ENCODE data around the gene DNAL4.
"Not testable (repeated sequence)": the region's sequence is repeated elsewhere in the genome, so short reads cannot be mapped to it uniquely, and the experiment has no call there.

DNAL4 gene

DNA sequence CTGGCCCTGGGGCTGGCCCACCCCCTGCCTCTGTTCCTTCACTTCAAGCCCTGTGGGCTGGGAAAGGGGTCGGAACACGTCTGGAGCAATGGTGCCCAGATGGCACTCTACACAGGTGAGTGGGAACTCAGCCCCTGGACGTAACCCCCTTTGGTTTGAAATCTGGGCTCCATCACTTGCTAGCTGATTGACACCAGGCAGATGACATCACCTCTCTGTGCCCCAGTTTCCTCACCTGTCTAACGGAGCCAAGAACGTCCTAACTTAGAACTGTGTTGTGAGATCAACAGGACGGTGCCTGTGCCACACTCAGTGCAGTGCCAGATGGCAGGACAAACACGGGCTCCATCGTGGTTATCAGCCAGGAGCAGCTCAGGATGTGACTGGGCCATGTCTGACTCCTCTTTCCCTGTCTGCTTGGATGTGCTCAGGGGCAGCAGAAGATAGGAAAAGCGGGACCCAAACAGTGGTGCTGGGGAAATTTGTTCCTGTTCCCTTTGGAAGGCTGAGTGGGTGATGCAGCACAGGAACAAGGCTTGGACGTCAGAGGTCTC lies 25.5 kb upstream of the DNAL4 start:
- DNase-seq (ENCODE audit: insufficient read length, low spot score), result no peak
- FAIRE-seq, result no peak
- TF ChIP-seq POLR2AphosphoS5 (IDR thresholded peaks at IDR 0.05; ENCODE audit: low read depth, low read length), result no peak
- no peak for TF ChIP-seq PAX5 (IDR thresholded peaks at IDR 0.05; ENCODE audit: insufficient read depth, low read length, severe bottlenecking)
- TF ChIP-seq POLR2A (IDR thresholded peaks at IDR 0.05; ENCODE audit: low read depth, low read length), result no peak
- no peak for TF ChIP-seq POU2F2 (IDR thresholded peaks at IDR 0.05; ENCODE audit: low read depth, low read length)
- no peak for TF ChIP-seq SPI1 (IDR thresholded peaks at IDR 0.05; ENCODE audit: low read depth, low read length)
- no peak for TF ChIP-seq TAF1 (IDR thresholded peaks at IDR 0.05; ENCODE audit: low read depth, low read length)

DNA sequence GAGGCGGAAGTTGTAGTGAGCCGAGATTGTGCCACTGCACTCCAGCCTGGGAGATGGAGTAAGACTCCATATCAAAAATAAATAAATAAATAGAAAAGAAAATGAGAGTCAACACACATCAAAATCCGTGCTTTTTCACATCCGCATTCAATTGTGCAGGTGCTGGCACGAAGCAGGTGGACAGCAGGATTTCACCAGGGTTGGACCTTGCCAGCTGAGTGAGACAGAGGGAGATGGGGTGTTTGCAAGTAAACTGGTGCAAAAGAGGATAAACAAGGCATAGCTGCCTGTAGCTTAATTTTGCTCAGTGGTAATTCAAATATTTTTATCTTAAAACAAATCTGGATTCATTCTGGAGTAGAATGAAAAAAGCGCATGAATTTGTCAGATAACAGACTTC lies 23.3 kb upstream of the DNAL4 start:
- no peak for FAIRE-seq
- TF ChIP-seq TAF1 (IDR thresholded peaks at IDR 0.05; ENCODE audit: low read depth, low read length), result no peak
- no peak for TF ChIP-seq POLR2AphosphoS5 (IDR thresholded peaks at IDR 0.05; ENCODE audit: low read depth, low read length)
- TF ChIP-seq SPI1 (IDR thresholded peaks at IDR 0.05; ENCODE audit: low read depth, low read length), result no peak
- no peak for TF ChIP-seq POLR2A (IDR thresholded peaks at IDR 0.05; ENCODE audit: low read depth, low read length)
- TF ChIP-seq POU2F2 (IDR thresholded peaks at IDR 0.05; ENCODE audit: low read depth, low read length), result no peak
- TF ChIP-seq PAX5 (IDR thresholded peaks at IDR 0.05; ENCODE audit: insufficient read depth, low read length, severe bottlenecking), result no peak
- DNase-seq (ENCODE audit: insufficient read length, low spot score), result no peak

DNA sequence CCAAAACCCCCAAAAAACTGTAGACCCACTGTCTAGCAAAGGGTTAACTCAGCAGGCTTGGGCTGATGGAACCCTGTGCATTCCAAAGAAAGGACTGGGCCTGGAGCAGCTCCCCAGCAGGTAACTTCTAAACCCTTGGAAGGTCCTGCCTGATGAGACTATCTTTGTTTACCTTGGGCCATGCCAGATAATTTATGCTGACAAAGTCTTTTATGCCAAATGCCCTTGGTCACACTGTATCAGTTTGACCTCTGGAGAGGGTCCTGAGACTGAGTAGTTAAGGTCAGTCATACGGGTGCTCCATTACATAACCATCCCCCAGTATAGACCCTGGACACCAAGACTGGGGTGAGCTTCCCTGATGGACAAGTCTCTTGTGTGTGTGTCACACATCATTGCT lies 21.9 kb upstream of the DNAL4 start:
- TF ChIP-seq TAF1 (IDR thresholded peaks at IDR 0.05; ENCODE audit: low read depth, low read length) (no peak), POU2F2 (IDR thresholded peaks at IDR 0.05; ENCODE audit: low read depth, low read length) (no peak), SPI1 (IDR thresholded peaks at IDR 0.05; ENCODE audit: low read depth, low read length) (no peak), POLR2A (IDR thresholded peaks at IDR 0.05; ENCODE audit: low read depth, low read length) (no peak), PAX5 (IDR thresholded peaks at IDR 0.05; ENCODE audit: insufficient read depth, low read length, severe bottlenecking) (no peak), POLR2AphosphoS5 (IDR thresholded peaks at IDR 0.05; ENCODE audit: low read depth, low read length) (no peak)
- DNase-seq (ENCODE audit: insufficient read length, low spot score) (no peak), FAIRE-seq (no peak)

- DNase-seq (ENCODE audit: insufficient read length, low spot score) (no peak), FAIRE-seq (peak; percentile 31)
- TF ChIP-seq SPI1 (IDR thresholded peaks at IDR 0.05; ENCODE audit: low read depth, low read length), result no peak
- TF ChIP-seq POLR2A (IDR thresholded peaks at IDR 0.05; ENCODE audit: low read depth, low read length), result no peak
These were observed 17.3 kb upstream of the DNAL4 start for GRCh38 chr22:38811241-38811640.

GRCh38 chr22:38805041-38805593 lies 11.2 kb upstream of the DNAL4 start:
- FAIRE-seq, result not testable (repeated sequence)

DNA sequence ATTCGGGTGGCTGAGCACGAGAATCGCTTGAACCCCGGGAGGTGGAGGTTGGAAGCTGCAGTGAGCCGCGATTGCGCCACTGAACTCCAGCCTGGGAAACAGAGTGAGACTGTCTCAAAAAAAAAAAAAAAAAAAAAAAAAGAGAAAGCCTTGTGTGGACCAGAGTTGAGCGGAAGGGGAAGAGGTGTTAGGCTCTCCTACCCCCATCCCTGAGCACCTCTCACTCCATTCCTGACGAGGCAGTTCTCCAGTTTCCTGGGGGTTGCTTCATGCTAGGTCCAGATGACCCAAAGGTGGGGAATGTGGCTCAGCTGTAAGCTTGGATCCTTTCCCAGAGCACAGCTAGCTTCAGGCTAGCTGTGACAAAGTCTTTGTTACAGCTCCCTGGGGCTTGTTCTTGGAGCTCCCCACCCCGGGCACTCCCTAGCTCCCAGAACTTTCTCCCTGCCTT lies 8.8 kb upstream of the DNAL4 start:
- no peak for TF ChIP-seq SPI1 (IDR thresholded peaks at IDR 0.05; ENCODE audit: low read depth, low read length)
- TF ChIP-seq POU2F2 (IDR thresholded peaks at IDR 0.05; ENCODE audit: low read depth, low read length), result no peak
- TF ChIP-seq POLR2AphosphoS5 (IDR thresholded peaks at IDR 0.05; ENCODE audit: low read depth, low read length), result no peak
- no peak for TF ChIP-seq TAF1 (IDR thresholded peaks at IDR 0.05; ENCODE audit: low read depth, low read length)
- no peak for TF ChIP-seq POLR2A (IDR thresholded peaks at IDR 0.05; ENCODE audit: low read depth, low read length)
- TF ChIP-seq PAX5 (IDR thresholded peaks at IDR 0.05; ENCODE audit: insufficient read depth, low read length, severe bottlenecking), result no peak
- no peak for DNase-seq (ENCODE audit: insufficient read length, low spot score)
- no peak for FAIRE-seq

More at GRCh38 chr22:38805041-38805593, 11.2 kb upstream of the DNAL4 start:
- DNase-seq (ENCODE audit: insufficient read length, low spot score), result not testable (repeated sequence)

- DNase-seq (ENCODE audit: insufficient read length, low spot score) (no peak), FAIRE-seq (no peak)
- TF ChIP-seq PAX5 (IDR thresholded peaks at IDR 0.05; ENCODE audit: insufficient read depth, low read length, severe bottlenecking), result no peak
- no peak for TF ChIP-seq POU2F2 (IDR thresholded peaks at IDR 0.05; ENCODE audit: low read depth, low read length)
- TF ChIP-seq TAF1 (IDR thresholded peaks at IDR 0.05; ENCODE audit: low read depth, low read length), result no peak
- TF ChIP-seq SPI1 (IDR thresholded peaks at IDR 0.05; ENCODE audit: low read depth, low read length), result no peak
- TF ChIP-seq POLR2A (IDR thresholded peaks at IDR 0.05; ENCODE audit: low read depth, low read length), result no peak
- no peak for TF ChIP-seq POLR2AphosphoS5 (IDR thresholded peaks at IDR 0.05; ENCODE audit: low read depth, low read length)
These were observed 5.5 kb upstream of the DNAL4 start for GRCh38 chr22:38799265-38800002.

DNA sequence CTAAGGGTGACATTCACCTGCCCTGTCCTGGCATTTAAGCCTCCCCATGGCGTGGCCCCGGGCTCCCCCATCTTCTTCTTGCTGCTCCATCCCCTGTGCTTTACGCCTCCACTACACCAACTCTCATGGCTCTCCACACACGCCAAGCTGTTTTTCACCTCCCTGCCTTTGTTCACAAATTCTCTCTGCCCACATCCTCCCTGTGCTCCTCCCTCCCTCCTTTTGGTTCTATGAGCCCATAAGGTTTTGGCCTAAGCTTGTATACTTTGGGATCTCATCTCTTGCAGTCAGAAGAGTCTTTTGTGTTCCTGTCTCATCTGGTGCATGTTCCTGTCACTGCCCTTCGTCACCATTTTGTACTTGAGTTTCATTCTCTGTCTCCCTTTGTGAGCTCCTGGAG lies 4.6 kb upstream of the DNAL4 start:
- no peak for DNase-seq (ENCODE audit: insufficient read length, low spot score)
- no peak for TF ChIP-seq PAX5 (IDR thresholded peaks at IDR 0.05; ENCODE audit: insufficient read depth, low read length, severe bottlenecking)
- no peak for TF ChIP-seq POLR2AphosphoS5 (IDR thresholded peaks at IDR 0.05; ENCODE audit: low read depth, low read length)
- TF ChIP-seq POLR2A (IDR thresholded peaks at IDR 0.05; ENCODE audit: low read depth, low read length), result no peak
- no peak for TF ChIP-seq SPI1 (IDR thresholded peaks at IDR 0.05; ENCODE audit: low read depth, low read length)
- TF ChIP-seq TAF1 (IDR thresholded peaks at IDR 0.05; ENCODE audit: low read depth, low read length), result no peak
- no peak for TF ChIP-seq POU2F2 (IDR thresholded peaks at IDR 0.05; ENCODE audit: low read depth, low read length)
- FAIRE-seq, result no peak

DNA sequence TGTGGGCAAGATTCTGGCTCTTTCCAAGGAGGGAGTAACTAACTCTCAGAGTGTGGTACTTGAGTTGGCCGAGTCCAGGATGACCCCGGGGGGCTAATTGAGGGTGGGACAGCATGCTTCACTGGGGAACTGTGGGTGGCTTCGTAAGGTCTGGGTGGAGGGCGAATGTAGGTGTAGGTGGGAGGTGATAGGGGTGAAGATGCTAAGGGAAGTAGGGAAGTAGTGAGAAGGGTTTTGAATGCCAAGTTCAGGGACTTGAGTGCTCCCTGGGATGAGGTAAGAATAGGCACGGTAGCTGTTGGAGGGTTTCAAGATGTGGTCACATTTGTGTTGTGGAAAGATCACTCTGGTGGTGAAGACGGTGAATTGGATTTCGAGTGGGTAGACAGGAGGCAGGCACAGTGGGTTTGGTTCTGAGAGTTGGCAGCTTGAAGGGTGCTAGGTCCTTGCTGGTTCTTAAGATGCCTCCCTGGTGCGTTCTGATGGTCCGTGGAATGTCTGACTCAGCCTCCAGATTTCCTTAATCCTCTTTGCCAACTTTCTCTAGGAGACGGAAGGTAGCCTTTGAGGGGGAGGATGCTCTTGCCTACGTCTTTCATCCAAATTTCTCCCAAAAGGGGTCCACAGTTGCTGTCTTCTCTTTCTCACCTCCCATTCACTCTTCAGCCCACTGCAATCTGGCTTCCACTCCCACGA lies 2.5 kb upstream of the DNAL4 start:
- DNase-seq (ENCODE audit: insufficient read length, low spot score) (no peak), FAIRE-seq (no peak)
- no peak for TF ChIP-seq POU2F2 (IDR thresholded peaks at IDR 0.05; ENCODE audit: low read depth, low read length)
- no peak for TF ChIP-seq POLR2AphosphoS5 (IDR thresholded peaks at IDR 0.05; ENCODE audit: low read depth, low read length)
- no peak for TF ChIP-seq SPI1 (IDR thresholded peaks at IDR 0.05; ENCODE audit: low read depth, low read length)
- no peak for TF ChIP-seq PAX5 (IDR thresholded peaks at IDR 0.05; ENCODE audit: insufficient read depth, low read length, severe bottlenecking)
- TF ChIP-seq POLR2A (IDR thresholded peaks at IDR 0.05; ENCODE audit: low read depth, low read length), result no peak
- no peak for TF ChIP-seq TAF1 (IDR thresholded peaks at IDR 0.05; ENCODE audit: low read depth, low read length)

Data from GM12891 (cell line).